Mucosa of descending colon (tissue), 3 donors: ENCODE data around the gene PTN. TPM values are rescaled to one million over a fixed set of nuclear protein-coding genes. Genes with fewer than 3 reads are reported as not detected.
A peak's percentile ranks its signal among the peaks of the same experiment; 100 is the strongest.

Experiments
- ATAC-seq: fragments of 200-7000 bp; cut with Tn5 transposase; one replicate; pipeline ENCODE4 v1.9.1; 2020; ENCODE audit warnings: mild to moderate bottlenecking, moderate library complexity
- DNase-seq, 3 donors: peaks; one replicate each; pipeline ENCODE4 v3.0.0-alpha.2; 2020
- H3K36me3 ChIP-seq: fragments of 200-600 bp; one replicate; pipeline ENCODE4 v1.8.0; 2021; ENCODE audit warnings: low read depth, mild to moderate bottlenecking
- H3K4me1 ChIP-seq: fragments of 200-600 bp; one replicate; pipeline ENCODE4 v1.8.0; 2021; ENCODE audit warnings: low read depth, mild to moderate bottlenecking
- H3K4me3 ChIP-seq: fragments of 200-600 bp; one replicate; pipeline ENCODE4 v1.8.0; 2021; ENCODE audit warnings: mild to moderate bottlenecking
- H3K9me3 ChIP-seq: fragments of 200-600 bp; one replicate; pipeline ENCODE4 v1.8.0; 2021; ENCODE audit warnings: mild to moderate bottlenecking
- CTCF ChIP-seq: fragments of 200-600 bp; IDR thresholded peaks from one replicate; pipeline ENCODE4 v1.8.0; 2022; ENCODE audit warnings: antibody characterized with exemption, mild to moderate bottlenecking
- intact Hi-C, 2 donors: fragments of 100-400 bp; cut with DNase I in 1 of 2; cut with micrococcal nuclease in 1 of 2; formaldehyde crosslinking; loops; one replicate each; pipeline versions ENCODE4 v1.11.0 to v1.11.1; 2022; cut with DNase I, micrococcal nuclease
- long read RNA-seq, 2 donors: library from polyadenylated mRNA; unstranded; transcript quantifications; one replicate each; pipeline ENCODE4 v2.0.0, GENCODE V29; 2019 to 2021
- total RNA-seq, 3 donors: library from RNA; stranded (reverse); fragmentation: NEBNext Ultra II Directional in 2 of 3; extraction: Animal tissue kit (Norgen Biotek cat#: 25700) in 2 of 3; gene quantifications; one replicate each; pipeline versions ENCODE4 v1.2.1 to v1.2.4, GENCODE V29; 2021 to 2023
- donor health status: DM: no; HTN: no; CAD: no; lungs with moderate emphysema.
- donor health status: DM: no; HTN: no; CAD: no.
- donor health status: DM: no; HTN: yes; CAD: no.

The PTN gene
- total RNA-seq: 10 to 100 TPM in 1 of 3 donors, 1 to 10 TPM in 2; 1.7 to 10.9 (median 3.3) TPM
- long read RNA-seq, donor 1, transcript PTN-201 (5 exons, 1,614 nt): major isoform, 15 of 17 reads
- long read RNA-seq, donor 1, partial matches to known transcripts: 0 of 17 reads
- long read RNA-seq, donor 1, other reads (novel, unspliced or antisense): 2 of 17 reads
- long read RNA-seq, donor 2, partial matches to known transcripts: 3 of 5 reads
- long read RNA-seq, donor 2, other reads (novel, unspliced or antisense): 0 of 5 reads

GRCh38 chr7:137343281-137343841 lies at the start of gene PTN:
Gene PTN, minus strand, starts transcription at chr7:137343733. Its CDS starts 88,760 bp downstream, at chr7:137254973.
- TF ChIP-seq CTCF: no peak
- H3K9me3 ChIP-seq: no peaks in the 10 kb centered on the region
- no peaks in the 10 kb centered on the region for H3K36me3 ChIP-seq
- H3K4me3 ChIP-seq: no peak within 1 kb of the TSS
- peak; percentile 23 for ATAC-seq
- no peaks in the 10 kb centered on the region for H3K4me1 ChIP-seq
- intact Hi-C loops: no loop called here
- peak in 2 of 3 donors; percentile 4 to 23 for DNase-seq

- intact Hi-C loops: no loop called here
- DNase-seq: peak in 1 of 3 donors; percentile 1
- H3K36me3 ChIP-seq: no peaks in the 10 kb centered on the region
- H3K4me1 ChIP-seq: no peaks in the 10 kb centered on the region
- H3K4me3 ChIP-seq: no peak overlapping the region
- no peak for TF ChIP-seq CTCF
- ATAC-seq: no peak
- no peaks in the 10 kb centered on the region for H3K9me3 ChIP-seq
Measured at GRCh38 chr7:137390076-137390475, 46.5 kb upstream of the PTN start.

- Histone ChIP-seq H3K9me3 (no peaks in the 10 kb centered on the region), H3K4me3 (no peak overlapping the region), H3K36me3 (no peaks in the 10 kb centered on the region), H3K4me1 (no peaks in the 10 kb centered on the region)
- DNase-seq: no peak
- no peak for ATAC-seq
- TF ChIP-seq CTCF: no peak
- intact Hi-C loops: no loop called here
Measured at GRCh38 chr7:137388916-137389315, 45.4 kb upstream of the PTN start.

GRCh38 chr7:137386966-137387365 lies 43.4 kb upstream of the PTN start:
- intact Hi-C loops: no loop called here
- ATAC-seq: no peak
- no peak for TF ChIP-seq CTCF
- Histone ChIP-seq H3K4me1 (no peaks in the 10 kb centered on the region), H3K36me3 (no peaks in the 10 kb centered on the region), H3K9me3 (no peaks in the 10 kb centered on the region), H3K4me3 (no peak overlapping the region)
- DNase-seq: no peak

- Histone ChIP-seq H3K4me3 (no peak overlapping the region), H3K4me1 (no peaks in the 10 kb centered on the region), H3K9me3 (no peaks in the 10 kb centered on the region), H3K36me3 (no peaks in the 10 kb centered on the region)
- ATAC-seq (no peak), DNase-seq (no peak)
- intact Hi-C loops: no loop called here
- no peak for TF ChIP-seq CTCF
Measured at GRCh38 chr7:137381045-137381444, 37.5 kb upstream of the PTN start.
